HepG2 (cell line): ENCODE measurements around the gene CYBRD1.

ENCODE experiments used
- KLF13 ChIP-seq: sonication (generic); formaldehyde crosslinking; IDR thresholded peaks from 2 replicates; pipeline ENCODE4 v1.4.0; 2020; ENCODE audit warnings: mild to moderate bottlenecking, missing genetic modification reagents
- RBM22 ChIP-seq: fragments of 200-400 bp; formaldehyde crosslinking; optimal IDR thresholded peaks from 2 replicates; pipeline ENCODE3; 2017; ENCODE audit warnings: mild to moderate bottlenecking, low read length, moderate library complexity

DNA sequence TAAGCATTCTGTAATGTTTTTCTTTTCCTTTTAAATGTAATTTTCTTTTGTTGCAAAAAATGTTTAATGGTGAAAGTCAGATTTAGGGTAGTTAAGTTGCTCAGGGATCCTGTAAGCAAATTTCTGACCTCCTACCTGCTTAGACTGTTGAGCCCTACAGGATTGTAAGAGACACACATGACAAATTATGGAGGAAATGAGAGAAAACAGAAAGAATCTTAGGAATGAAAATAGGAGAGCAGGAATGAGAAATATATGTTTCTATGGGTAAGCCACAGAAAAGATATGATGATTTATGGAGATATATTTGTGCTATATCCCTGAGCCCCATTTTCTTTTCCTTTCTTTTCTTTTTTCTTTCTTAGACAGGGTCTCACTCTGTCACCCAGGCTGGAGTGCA lies 28.3 kb downstream of the CYBRD1 start:
- TF ChIP-seq RBM22 (no peak), KLF13 (CRISPR knock-in tag) (no peak)
